Measurements from ENCODE around the gene PDZD7. TPM values are rescaled to one million over a fixed set of nuclear protein-coding genes. Genes with fewer than 3 reads are reported as not detected.

The PDZD7 gene
- total and polyA plus RNA-seq, 9 donors = 0.07 to 1.2 (median 0.63) TPM

GRCh38 chr10:101043363-101043707 is 12.4 kb upstream of the PDZD7 start:
- TF ChIP-seq EP300 (IDR thresholded peaks at IDR 0.05) (no peak), POLR2A (IDR thresholded peaks at IDR 0.05) (no peak), CTCF (IDR thresholded peaks at IDR 0.05) (no peak)
- DNase-seq = no peak
- Histone ChIP-seq H3K36me3 (no peaks in the 10 kb centered on the region), H3K4me1 (ENCODE audit: insufficient read depth) (peaks cover 3% of the 10 kb centered on the region), H3K4me3 (peak overlapping the region; percentile 51), H3K27ac (peak overlapping the region; percentile 54 to 76), H3K27me3 (peaks cover 8% of the 10 kb centered on the region), H3K9me3 (no peaks in the 10 kb centered on the region)
- intact Hi-C loops (cut with DNase I) = no loop called here
- WGBS, 3 donors = 10 to 14% (median 13%) methylated on average over 2 of the region's 2 CpGs

- intact Hi-C loops (cut with DNase I) = no loop called here
- H3K27me3 ChIP-seq = peaks cover 3% of the 10 kb centered on the region
- H3K27ac ChIP-seq = peak overlapping the region; percentile 54 to 76
- H3K36me3 ChIP-seq = no peaks in the 10 kb centered on the region
- H3K4me3 ChIP-seq = peak overlapping the region; percentile 51
- peaks cover 3% of the 10 kb centered on the region for H3K4me1 ChIP-seq (ENCODE audit: insufficient read depth)
- 1% methylated on average over 40 of the region's 40 CpGs for WGBS, 3 donors
- peak; percentile 94 to 97 (median 95) for DNase-seq
- no peak for TF ChIP-seq CTCF (IDR thresholded peaks at IDR 0.05)
- peak; percentile 62 for TF ChIP-seq POLR2A (IDR thresholded peaks at IDR 0.05)
- peak; percentile 47 for TF ChIP-seq EP300 (IDR thresholded peaks at IDR 0.05)
- no peaks in the 10 kb centered on the region for H3K9me3 ChIP-seq
Observed at GRCh38 chr10:101042667-101043362, 11.9 kb upstream of the PDZD7 start.

- Histone ChIP-seq H3K9me3 (no peaks in the 10 kb centered on the region), H3K27me3 (no peaks in the 10 kb centered on the region), H3K4me3 (peak overlapping the region; percentile 51), H3K36me3 (no peaks in the 10 kb centered on the region), H3K27ac (peak overlapping the region; percentile 54 to 76), H3K4me1 (ENCODE audit: insufficient read depth) (peaks cover 3% of the 10 kb centered on the region)
- TF ChIP-seq EP300 (IDR thresholded peaks at IDR 0.05) = no peak
- TF ChIP-seq CTCF (IDR thresholded peaks at IDR 0.05) = no peak
- no peak for TF ChIP-seq POLR2A (IDR thresholded peaks at IDR 0.05)
- intact Hi-C loops (cut with DNase I) = no loop called here
- no peak for DNase-seq
- 55 to 58% (median 55%) methylated on average over 4 of the region's 4 CpGs for WGBS, 3 donors
Observed at GRCh38 chr10:101042118-101042517, 11.2 kb upstream of the PDZD7 start.

- Histone ChIP-seq H3K4me1 (ENCODE audit: insufficient read depth) (peaks cover 3% of the 10 kb centered on the region), H3K27me3 (no peaks in the 10 kb centered on the region), H3K27ac (no peak overlapping the region), H3K4me3 (no peak overlapping the region), H3K36me3 (no peaks in the 10 kb centered on the region), H3K9me3 (no peaks in the 10 kb centered on the region)
- TF ChIP-seq CTCF (IDR thresholded peaks at IDR 0.05) (peak; percentile 32 to 69 (median 49)), POLR2A (IDR thresholded peaks at IDR 0.05) (no peak)
- WGBS, 3 donors = 24 to 27% (median 26%) methylated on average over 6 of the region's 6 CpGs
- intact Hi-C loops (cut with DNase I) = loop anchor here in 1 of 4 donors (1.0 kb wide), 1 partner anchor 26 kb away; no protein-coding TSS in a partner anchor
- DNase-seq = peak; percentile 74 to 89 (median 83)
Observed at GRCh38 chr10:101041252-101041761, 10.4 kb upstream of the PDZD7 start.

Measured in ovary (tissue), 9 donors.